OCI-LY3 (cell line): ENCODE results near the gene COL4A2.
A peak's percentile ranks its signal among the peaks of the same experiment; 100 is the strongest.

ENCODE experiments used
- H2AFZ ChIP-seq: fragments of 200-600, 300-600 bp; shearing (Covaris generic); 2 replicates; pipeline ENCODE4 v1.6.0; 2014; ENCODE audit warnings: antibody characterized with exemption, low read depth, low read length
- H3K27ac ChIP-seq: fragments of 200-600, 300-600 bp; sonication (generic); 2 replicates; pipeline ENCODE4 v1.5.1; 2014; ENCODE audit warnings: mild to moderate bottlenecking, low read length, moderate library complexity, mixed read lengths
- H3K27me3 ChIP-seq: fragments of 200-600, 300-600 bp; sonication (generic); 2 replicates; pipeline ENCODE4 v1.6.1; 2014; ENCODE audit warnings: low read depth, low read length, mixed read lengths
- H3K36me3 ChIP-seq: fragments of 200-600, 300-600 bp; sonication (generic); replicated peaks from 2 replicates; pipeline ENCODE3; 2014; ENCODE audit warnings: low read depth, low read length, mixed read lengths
- H3K4me1 ChIP-seq: fragments of 300-600, 200-600 bp; sonication (generic); 2 replicates; pipeline ENCODE4 v1.6.1; 2014; ENCODE audit warnings: low read length, mixed read lengths
- H3K4me2 ChIP-seq: fragments of 200-600, 300-600 bp; sonication (generic); 2 replicates; pipeline ENCODE4 v1.6.1; 2014; ENCODE audit warnings: low read length, mixed read lengths
- H3K4me3 ChIP-seq: fragments of 300-600, 200-600 bp; sonication (generic); 2 replicates; pipeline ENCODE4 v1.5.1; 2014; ENCODE audit warnings: antibody characterized with exemption, mild to moderate bottlenecking, low read length, moderate library complexity
- H3K79me2 ChIP-seq: fragments of 300-600, 200-600 bp; shearing (Covaris generic); 2 replicates; pipeline ENCODE4 v1.6.1; 2014; ENCODE audit warnings: mild to moderate bottlenecking, low read length, mixed read lengths
- H3K9ac ChIP-seq: fragments of 300-600, 200-600 bp; shearing (Covaris generic); 2 replicates; pipeline ENCODE4 v1.6.0; 2014; ENCODE audit warnings: mild to moderate bottlenecking, low read length, moderate library complexity
- H3K9me3 ChIP-seq: fragments of 200-600, 300-600 bp; shearing (Covaris generic); 2 replicates; pipeline ENCODE4 v1.6.1; 2014; ENCODE audit warnings: low read length, mixed read lengths; ENCODE audit not compliant: insufficient read depth
- H4K20me1 ChIP-seq: fragments of 200-600, 300-600 bp; sonication (generic); 2 replicates; pipeline ENCODE4 v1.6.1; 2016; ENCODE audit warnings: low read length, mixed read lengths; ENCODE audit not compliant: insufficient read depth
- EZH2phosphoT487 ChIP-seq: fragments of 200-600 bp; shearing (Covaris generic); IDR thresholded peaks from 2 replicates; pipeline ENCODE4 v1.6.1; 2018; ENCODE audit warnings: antibody characterized with exemption, mixed run types, low read depth
- TF ChIP-seq, protein P1 (sequence below): fragments of 200-600, 300-600 bp; sonication (generic); IDR thresholded peaks from 2 replicates; pipeline ENCODE4 v1.5.1; 2014; ENCODE audit warnings: antibody characterized with exemption, low read length, low read depth

The COL4A2 gene

DNA sequence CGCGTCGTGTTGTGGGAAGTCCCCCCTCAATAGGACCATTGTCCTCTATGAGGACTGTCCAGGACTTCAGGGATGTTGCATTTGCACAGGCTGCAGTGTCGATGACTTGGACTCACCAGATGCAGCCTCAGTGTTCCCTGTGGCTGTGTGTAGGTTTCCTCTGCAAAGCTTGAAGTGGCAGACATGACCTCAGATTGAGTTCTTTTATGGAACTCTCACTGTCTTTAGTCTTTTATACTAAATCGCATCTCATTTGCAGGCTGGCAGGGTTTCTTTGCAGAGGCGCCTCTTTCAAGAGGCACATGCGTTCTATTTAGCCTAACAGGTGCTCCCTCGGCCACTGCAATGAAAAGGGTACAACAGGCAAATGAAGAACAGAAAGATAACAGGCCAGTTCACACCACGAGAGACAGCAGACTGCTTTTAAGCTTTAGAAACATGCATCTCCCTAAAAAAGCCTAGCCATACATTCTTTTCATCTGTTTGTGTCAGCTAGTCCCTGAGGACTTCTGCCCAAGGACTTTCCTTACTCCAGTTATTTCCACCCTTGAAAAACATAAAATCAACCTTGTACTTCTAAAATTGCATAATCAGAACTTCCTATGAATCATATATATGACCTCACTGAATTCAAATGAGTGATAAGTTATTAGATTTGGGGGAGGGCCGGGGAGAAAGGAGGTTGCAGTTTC is 136.0 kb downstream of the COL4A2 start:
- Histone ChIP-seq H3K4me1 (peaks cover 20% of the 10 kb centered on the region), H3K4me3 (no peak overlapping the region), H3K79me2 (no peaks in the 10 kb centered on the region), H4K20me1 (no peaks in the 10 kb centered on the region), H3K36me3 (no peaks in the 10 kb centered on the region), H3K27ac (no peak overlapping the region), H3K27me3 (peaks cover 46% of the 10 kb centered on the region), H3K9ac (no peak overlapping the region), H2AFZ (no peak overlapping the region), H3K4me2 (no peak overlapping the region), H3K9me3 (no peaks in the 10 kb centered on the region)
- TF ChIP-seq, protein P1, sequence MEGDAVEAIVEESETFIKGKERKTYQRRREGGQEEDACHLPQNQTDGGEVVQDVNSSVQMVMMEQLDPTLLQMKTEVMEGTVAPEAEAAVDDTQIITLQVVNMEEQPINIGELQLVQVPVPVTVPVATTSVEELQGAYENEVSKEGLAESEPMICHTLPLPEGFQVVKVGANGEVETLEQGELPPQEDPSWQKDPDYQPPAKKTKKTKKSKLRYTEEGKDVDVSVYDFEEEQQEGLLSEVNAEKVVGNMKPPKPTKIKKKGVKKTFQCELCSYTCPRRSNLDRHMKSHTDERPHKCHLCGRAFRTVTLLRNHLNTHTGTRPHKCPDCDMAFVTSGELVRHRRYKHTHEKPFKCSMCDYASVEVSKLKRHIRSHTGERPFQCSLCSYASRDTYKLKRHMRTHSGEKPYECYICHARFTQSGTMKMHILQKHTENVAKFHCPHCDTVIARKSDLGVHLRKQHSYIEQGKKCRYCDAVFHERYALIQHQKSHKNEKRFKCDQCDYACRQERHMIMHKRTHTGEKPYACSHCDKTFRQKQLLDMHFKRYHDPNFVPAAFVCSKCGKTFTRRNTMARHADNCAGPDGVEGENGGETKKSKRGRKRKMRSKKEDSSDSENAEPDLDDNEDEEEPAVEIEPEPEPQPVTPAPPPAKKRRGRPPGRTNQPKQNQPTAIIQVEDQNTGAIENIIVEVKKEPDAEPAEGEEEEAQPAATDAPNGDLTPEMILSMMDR = no peak
- no peak for TF ChIP-seq EZH2phosphoT487

DNA sequence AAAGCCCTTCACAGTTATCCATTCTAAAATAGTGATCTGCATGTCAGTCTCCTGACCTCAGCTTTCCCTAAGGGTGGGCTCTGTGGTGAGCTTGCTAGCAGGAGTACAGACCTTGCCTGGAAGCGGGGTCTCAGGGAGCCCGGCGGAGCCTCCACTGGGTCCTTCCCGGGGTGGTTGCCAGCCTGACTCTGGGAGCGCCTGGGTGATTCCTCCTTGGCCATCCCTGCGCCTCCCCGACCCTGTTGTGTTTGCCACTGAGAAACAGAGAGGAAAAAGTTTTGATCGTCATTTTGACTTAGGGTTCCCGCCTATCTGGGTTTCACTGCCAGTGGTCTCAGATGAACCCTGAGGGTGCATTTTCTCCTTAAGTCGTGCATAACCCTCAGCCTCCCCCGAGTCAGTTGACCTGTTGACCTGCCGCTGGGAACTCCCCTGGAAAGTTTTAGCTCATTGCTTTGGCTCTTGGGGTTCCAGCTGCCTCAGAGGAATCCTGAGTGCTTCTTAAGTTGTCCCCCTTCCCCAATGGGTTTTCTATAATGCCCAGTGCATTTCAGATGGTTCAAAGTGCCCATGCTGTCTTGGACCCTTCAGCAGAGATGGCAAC is 136.6 kb downstream of the COL4A2 start:
- H3K4me3 ChIP-seq = peak overlapping the region; percentile 35
- peaks cover 20% of the 10 kb centered on the region for H3K4me1 ChIP-seq
- H3K79me2 ChIP-seq = no peaks in the 10 kb centered on the region
- H3K27ac ChIP-seq = no peak overlapping the region
- H3K9ac ChIP-seq = no peak overlapping the region
- H3K27me3 ChIP-seq = peaks cover 43% of the 10 kb centered on the region
- H3K36me3 ChIP-seq = no peaks in the 10 kb centered on the region
- peak overlapping the region; percentile 46 for H3K4me2 ChIP-seq
- 0 out of 2 replicates have a peak overlapping the region, but pooled peaks have one; percentile 23 for H2AFZ ChIP-seq
- no peaks in the 10 kb centered on the region for H3K9me3 ChIP-seq
- no peak for TF ChIP-seq EZH2phosphoT487
- TF ChIP-seq, protein P1 = no peak
- no peaks in the 10 kb centered on the region for H4K20me1 ChIP-seq

DNA sequence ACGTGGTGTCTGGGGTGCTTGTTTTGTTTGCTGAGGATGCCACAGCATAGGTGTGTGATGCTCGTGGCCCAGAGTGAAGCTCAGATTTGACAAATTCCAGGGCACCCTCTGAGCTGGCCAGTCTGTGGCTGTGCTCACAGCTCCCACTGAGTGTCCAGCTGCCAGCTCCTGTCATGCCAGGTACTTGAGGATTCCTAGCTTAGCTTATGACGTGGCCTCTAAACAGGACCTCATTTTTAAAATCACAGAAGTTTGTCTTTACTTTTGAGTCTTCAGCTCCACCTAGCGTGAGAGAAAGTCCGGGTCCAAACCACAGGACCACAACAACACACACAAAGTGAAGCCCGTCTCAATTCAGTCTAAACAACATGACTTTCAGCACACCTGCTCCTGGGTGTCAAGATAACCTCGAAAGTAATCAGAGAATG is 137.2 kb downstream of the COL4A2 start:
- Histone ChIP-seq H3K27ac (no peak overlapping the region), H3K27me3 (peaks cover 43% of the 10 kb centered on the region), H4K20me1 (no peaks in the 10 kb centered on the region), H3K4me3 (peak overlapping the region; percentile 35), H3K79me2 (no peaks in the 10 kb centered on the region), H3K9ac (no peak overlapping the region), H3K36me3 (no peaks in the 10 kb centered on the region), H3K4me1 (peaks cover 20% of the 10 kb centered on the region), H2AFZ (0 out of 2 replicates have a peak overlapping the region, but pooled peaks have one; percentile 23), H3K4me2 (peak overlapping the region; percentile 46), H3K9me3 (no peaks in the 10 kb centered on the region)
- TF ChIP-seq, protein P1 = peak; percentile 76
- no peak for TF ChIP-seq EZH2phosphoT487

DNA sequence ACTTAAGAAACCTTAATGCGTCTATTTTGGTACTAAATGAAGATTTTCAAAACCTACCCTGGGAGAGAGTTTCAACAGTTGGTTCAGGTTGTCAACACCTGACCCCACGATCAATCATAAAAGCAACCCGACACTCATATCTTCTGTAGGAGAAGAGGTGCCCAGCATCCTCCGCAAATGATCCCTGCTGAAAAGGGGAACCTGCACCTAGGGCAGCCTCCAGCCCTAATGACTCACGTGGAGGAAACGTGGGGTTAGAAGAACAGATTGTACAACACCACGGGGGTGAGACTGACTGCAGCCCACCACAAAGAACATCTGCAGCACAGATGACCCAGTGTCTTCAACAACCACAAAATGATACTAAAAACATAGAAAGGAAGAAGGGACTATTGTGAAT is 138.1 kb downstream of the COL4A2 start:
- no peaks in the 10 kb centered on the region for H3K36me3 ChIP-seq
- no peaks in the 10 kb centered on the region for H3K9me3 ChIP-seq
- H3K4me2 ChIP-seq = no peak overlapping the region
- H2AFZ ChIP-seq = no peak overlapping the region
- no peaks in the 10 kb centered on the region for H3K79me2 ChIP-seq
- peaks cover 20% of the 10 kb centered on the region for H3K4me1 ChIP-seq
- H3K4me3 ChIP-seq = no peak overlapping the region
- H4K20me1 ChIP-seq = no peaks in the 10 kb centered on the region
- TF ChIP-seq, protein P1 = no peak
- TF ChIP-seq EZH2phosphoT487 = no peak
- H3K27ac ChIP-seq = no peak overlapping the region
- H3K9ac ChIP-seq = no peak overlapping the region
- peaks cover 40% of the 10 kb centered on the region for H3K27me3 ChIP-seq
